PC-3 (cell line): ENCODE data around the gene JPT2. TPM values are rescaled to one million over a fixed set of nuclear protein-coding genes. Genes with fewer than 3 reads are reported as not detected.

Source experiments
- ATAC-seq: fragments of 200-7000 bp; cut with Tn5 transposase; 2 replicates; pipeline ENCODE4 v1.9.1; 2020; ENCODE audit warnings: mild to moderate bottlenecking, moderate library complexity
- BruUV-seq: library from RNA; stranded (reverse); fragments of 400-500 nt; replicated peaks from 2 replicates; lab custom pipeline; 2021; lab: Mats Ljungman, UMichigan
- CTCF ChIA-PET: fragments of 300-600 bp; sonication (Branson Sonifier 250); formaldehyde crosslinking; loops from one replicate; lab custom pipeline; 2022; ENCODE audit warnings: antibody characterized with exemption; lab: Charles Lee
- POLR2A ChIA-PET: fragments of 300-600 bp; sonication (Branson Sonifier 250); formaldehyde crosslinking; loops from one replicate; lab custom pipeline; 2022; ENCODE audit warnings: antibody characterized with exemption; ENCODE audit not compliant: unreplicated experiment; lab: Charles Lee
- DNase-seq: peaks from one replicate; pipeline ENCODE4 v3.0.0-alpha.2; 2015
- H2AFZ ChIP-seq: fragments of 300-600 bp; sonication (generic); 2 replicates; pipeline ENCODE4 v1.6.0; 2016; ENCODE audit warnings: antibody characterized with exemption, low read length
- H3F3A ChIP-seq: fragments of 300-600 bp; sonication (generic); one replicate; pipeline ENCODE4 v1.6.0; 2017; ENCODE audit warnings: antibody characterized with exemption, low read length, control low read depth, mild to moderate bottlenecking; ENCODE audit not compliant: unreplicated experiment
- H3K27ac ChIP-seq: fragments of 300-600 bp; sonication (generic); 2 replicates; pipeline ENCODE4 v1.5.1; 2016; ENCODE audit warnings: mild to moderate bottlenecking, low read length
- H3K27me3 ChIP-seq: fragments of 300-600 bp; sonication (generic); 2 replicates; pipeline ENCODE4 v1.6.1; 2016; ENCODE audit warnings: low read length, mixed read lengths
- H3K36me3 ChIP-seq: fragments of 300-600 bp; sonication (generic); 2 replicates; pipeline ENCODE4 v1.6.1; 2016; ENCODE audit warnings: low read depth, mixed run types, low read length, mixed read lengths
- H3K4me1 ChIP-seq: fragments of 300-600 bp; sonication (generic); 2 replicates; pipeline ENCODE4 v1.5.1; 2016; ENCODE audit warnings: low read length; ENCODE audit not compliant: insufficient read depth
- H3K4me2 ChIP-seq: fragments of 300-600 bp; sonication (generic); 2 replicates; pipeline ENCODE4 v1.6.0; 2016; ENCODE audit warnings: low read length
- H3K4me3 ChIP-seq: fragments of 300-600 bp; sonication (generic); 2 replicates; pipeline ENCODE4 v1.5.1; 2016; ENCODE audit warnings: mild to moderate bottlenecking, low read length, mixed read lengths
- H3K79me2 ChIP-seq: fragments of 300-600 bp; sonication (generic); 2 replicates; pipeline ENCODE4 v1.6.1; 2017; ENCODE audit warnings: low read length, mixed read lengths
- H3K9ac ChIP-seq: fragments of 300-600 bp; sonication (generic); 2 replicates; pipeline ENCODE4 v1.6.0; 2016; ENCODE audit warnings: mild to moderate bottlenecking, low read length
- H3K9me2 ChIP-seq: fragments of 300-600 bp; sonication (generic); replicated peaks from 2 replicates; pipeline ENCODE4 v1.6.1; 2016; ENCODE audit warnings: mixed run types, low read length, mixed read lengths
- H3K9me3 ChIP-seq: fragments of 300-600 bp; sonication (generic); 2 replicates; pipeline ENCODE4 v1.6.1; 2016; ENCODE audit warnings: low read length, mixed read lengths
- H4K20me1 ChIP-seq: fragments of 300-600 bp; sonication (generic); 2 replicates; pipeline ENCODE4 v1.6.1; 2016; ENCODE audit warnings: low read length, mixed read lengths
- CTCF ChIP-seq: fragments of 300-600 bp; sonication (generic); conservative IDR thresholded peaks from 2 replicates; pipeline ENCODE4 v1.5.1; 2017; ENCODE audit warnings: antibody characterized with exemption, low read depth, mild to moderate bottlenecking, low read length
- EZH2 ChIP-seq: fragments of 300-600 bp; sonication (generic); IDR thresholded peaks from one replicate; pipeline ENCODE4 v1.6.1; 2017; ENCODE audit warnings: antibody characterized with exemption, mild to moderate bottlenecking, low read length; ENCODE audit not compliant: unreplicated experiment
- EZH2phosphoT487 ChIP-seq: fragments of 300-600 bp; sonication (generic); IDR thresholded peaks from 2 replicates; pipeline ENCODE4 v1.6.1; 2018; ENCODE audit warnings: mild to moderate bottlenecking, antibody characterized with exemption, low read length, borderline replicate concordance
- intact Hi-C: fragments of 100-400 bp; cut with micrococcal nuclease; formaldehyde crosslinking; loops from 2 replicates; pipeline ENCODE4 v1.9.0; 2023
- total RNA-seq: library from RNA; depleted of rRNA; stranded (reverse); fragments of >200 nt; gene quantifications from 2 replicates; pipeline ENCODE4 v1.2.3, GENCODE V29; 2014

JPT2 gene
- total RNA-seq, 1 experiment from 2014 or later: 85.2 TPM

GRCh38 chr16:1633310-1633709 lies 44.8 kb upstream of the JPT2 start:
- ATAC-seq (no peak), DNase-seq (no peak)
- peaks cover 10% of the 10 kb centered on the region for H3K36me3 ChIP-seq
- H3K4me3 ChIP-seq: no peak overlapping the region
- H3F3A ChIP-seq: no peaks in the 10 kb centered on the region
- no peak overlapping the region for H3K4me2 ChIP-seq
- H3K27me3 ChIP-seq: no peaks in the 10 kb centered on the region
- H4K20me1 ChIP-seq: no peaks in the 10 kb centered on the region
- no peak overlapping the region for H3K27ac ChIP-seq
- no peak overlapping the region for H2AFZ ChIP-seq
- no TSS peak for BruUV-seq
- ChIA-PET CTCF (no interaction called here), POLR2A (no interaction called here)
- H3K79me2 ChIP-seq: peaks cover 34% of the 10 kb centered on the region
- intact Hi-C loops: no loop called here
- no peaks in the 10 kb centered on the region for H3K9me3 ChIP-seq
- H3K9me2 ChIP-seq: no peaks in the 10 kb centered on the region
- H3K4me1 ChIP-seq: no peaks in the 10 kb centered on the region
- no peak overlapping the region for H3K9ac ChIP-seq
- TF ChIP-seq EZH2phosphoT487 (no peak), CTCF (no peak), EZH2 (no peak)

- no TSS peak for BruUV-seq
- TF ChIP-seq EZH2phosphoT487 (no peak), EZH2 (no peak), CTCF (no peak)
- H3K9ac ChIP-seq: no peak overlapping the region
- no peak overlapping the region for H3K27ac ChIP-seq
- no peaks in the 10 kb centered on the region for H3K27me3 ChIP-seq
- no peaks in the 10 kb centered on the region for H3K9me3 ChIP-seq
- no peak overlapping the region for H3K4me3 ChIP-seq
- H3K4me1 ChIP-seq: no peaks in the 10 kb centered on the region
- H4K20me1 ChIP-seq: no peaks in the 10 kb centered on the region
- intact Hi-C loops: no loop called here
- no peak overlapping the region for H3K4me2 ChIP-seq
- no peaks in the 10 kb centered on the region for H3K9me2 ChIP-seq
- ATAC-seq: no peak
- H2AFZ ChIP-seq: no peak overlapping the region
- peaks cover 23% of the 10 kb centered on the region for H3K79me2 ChIP-seq
- ChIA-PET CTCF (interaction anchor here (0.6 kb wide), 1 partner anchor 25 kb away, joined by 4 read pairs; no protein-coding TSS in a partner anchor), POLR2A (no interaction called here)
- peaks cover 10% of the 10 kb centered on the region for H3K36me3 ChIP-seq
- DNase-seq: no peak
- no peaks in the 10 kb centered on the region for H3F3A ChIP-seq
Observed at GRCh38 chr16:1634541-1634940, 43.5 kb upstream of the JPT2 start.

- POLR2A ChIA-PET: no interaction called here
- no peaks in the 10 kb centered on the region for H4K20me1 ChIP-seq
- peaks cover 10% of the 10 kb centered on the region for H3K36me3 ChIP-seq
- DNase-seq (no peak), ATAC-seq (no peak)
- H3K9me2 ChIP-seq: no peaks in the 10 kb centered on the region
- H2AFZ ChIP-seq: no peak overlapping the region
- H3F3A ChIP-seq: no peaks in the 10 kb centered on the region
- no peak overlapping the region for H3K4me2 ChIP-seq
- CTCF ChIA-PET: interaction anchor here (0.6 kb wide), 1 partner anchor 25 kb away, joined by 4 read pairs; no protein-coding TSS in a partner anchor
- no TSS peak for BruUV-seq
- H3K9ac ChIP-seq: no peak overlapping the region
- peaks cover 17% of the 10 kb centered on the region for H3K79me2 ChIP-seq
- no peaks in the 10 kb centered on the region for H3K27me3 ChIP-seq
- H3K9me3 ChIP-seq: no peaks in the 10 kb centered on the region
- H3K4me1 ChIP-seq: no peaks in the 10 kb centered on the region
- H3K4me3 ChIP-seq: no peak overlapping the region
- H3K27ac ChIP-seq: no peak overlapping the region
- intact Hi-C loops: no loop called here
- TF ChIP-seq EZH2phosphoT487 (no peak), CTCF (no peak), EZH2 (no peak)
Observed at GRCh38 chr16:1635070-1635469, 43.0 kb upstream of the JPT2 start.
